Gastroesophageal sphincter (tissue), 3 donors: Measurements from ENCODE around the gene NCL.

Experiments
- CTCF ChIP-seq, 4 experiments: fragments of 200-600 bp in 2 of 4; fragments of 450-650 bp in 2 of 4; sonication (generic) in 1 of 4; IDR thresholded peaks; one replicate each; pipeline ENCODE4 v1.5.1; 2017 to 2019; ENCODE audit warnings: antibody characterized with exemption in 4 of 4, mild to moderate bottlenecking in 2 of 4, moderate library complexity in 2 of 4
- POLR2A ChIP-seq, 2 donors: fragments of 450-650 bp; IDR thresholded peaks; one replicate each; pipeline ENCODE4 v1.6.1; 2017; ENCODE audit warnings: antibody characterized with exemption in 2 of 2, mild to moderate bottlenecking in 2 of 2, moderate library complexity in 1 of 2
- POLR2AphosphoS5 ChIP-seq: sonication (generic); formaldehyde crosslinking; IDR thresholded peaks from one replicate; pipeline ENCODE4 v1.6.1; 2017; ENCODE audit warnings: antibody characterized with exemption

GRCh38 chr2:231449503-231450054 is 14.7 kb downstream of the NCL start:
- TF ChIP-seq CTCF (IDR thresholded peaks at IDR 0.05), result no peak
- no peak for TF ChIP-seq POLR2A (IDR thresholded peaks at IDR 0.05)
- TF ChIP-seq POLR2AphosphoS5, result no peak
